A549 (cell line): ENCODE measurements around the gene GRID1. TPM values are rescaled to one million over a fixed set of nuclear protein-coding genes. Genes with fewer than 3 reads are reported as not detected.

Experiments
- ATAC-seq, 2 experiments: fragments of 200-7000 bp in 1 of 2; fragments of >200 bp in 1 of 2; cut with Nextera tagmentation in 1 of 2; cut with Tn5 transposase in 1 of 2; 3 replicates each; pipeline versions ENCODE4 v1.8.0 to v1.9.1; 2018 to 2020; ENCODE audit warnings: mild to moderate bottlenecking in 1 of 2, moderate library complexity in 1 of 2
- CTCF ChIA-PET: fragments of 300-600 bp; sonication (Branson Sonifier 250); formaldehyde crosslinking; extraction: SDS; loops from one replicate; lab custom pipeline; 2021; ENCODE audit warnings: antibody characterized with exemption, inconsistent platforms; lab: Yijun Ruan, JAX
- POLR2A ChIA-PET: fragments of 350-600 bp; formaldehyde crosslinking; extraction: SDS; loops from one replicate; lab custom pipeline; 2021; ENCODE audit warnings: antibody characterized with exemption, inconsistent platforms; lab: Yijun Ruan, JAX
- DNase-seq, 2 experiments: peaks; one replicate each; pipeline versions ENCODE4 v3.0.0 to v3.0.0-alpha.2; 2011 to 2016; ENCODE audit warnings: low read depth in 1 of 2, low spot score in 1 of 2
- FAIRE-seq: peaks from 2 replicates; lab custom pipeline; 2011; peaks lifted over from hg19 to GRCh38; lab: Jason Lieb, UNC
- H3K27ac ChIP-seq, 2 experiments: fragments of >200 bp; sonication (Bioruptor Twin); formaldehyde crosslinking; 3 replicates each; pipeline ENCODE4 v1.5.1; 2016 to 2017
- H3K4me1 ChIP-seq: fragments of >200 bp; sonication (Bioruptor Twin); formaldehyde crosslinking; 3 replicates; pipeline ENCODE4 v1.6.1; 2016
- H3K4me2 ChIP-seq: fragments of >200 bp; sonication (Bioruptor Twin); formaldehyde crosslinking; 3 replicates; pipeline ENCODE4 v1.6.1; 2016
- H3K4me3 ChIP-seq: fragments of >200 bp; sonication (Bioruptor Twin); formaldehyde crosslinking; 3 replicates; pipeline ENCODE4 v1.5.1; 2016
- H3K9me3 ChIP-seq: fragments of >200 bp; sonication (Bioruptor Twin); formaldehyde crosslinking; 3 replicates; pipeline ENCODE4 v1.6.1; 2016
- CBX2 ChIP-seq: fragments of 200-600 bp; sonication (generic); IDR thresholded peaks from 2 replicates; pipeline ENCODE4 v1.6.1; 2016; ENCODE audit warnings: low read depth, mild to moderate bottlenecking, borderline replicate concordance
- CHD4 ChIP-seq: fragments of 200-600 bp; sonication (generic); IDR thresholded peaks from 2 replicates; pipeline ENCODE4 v1.6.1; 2016; ENCODE audit warnings: antibody characterized with exemption, mild to moderate bottlenecking, borderline replicate concordance
- EHF ChIP-seq: fragments of 250-450 bp; sonication (Bioruptor Pico); IDR thresholded peaks from 2 replicates; pipeline ENCODE4 v1.5.0; 2020; ENCODE audit warnings: mild to moderate bottlenecking
- EP300 ChIP-seq, 2 experiments: fragments of >200 bp; sonication (Bioruptor Twin); formaldehyde crosslinking; IDR thresholded peaks; 2 replicates in 1 of 2; 3 replicates in 1 of 2; pipeline ENCODE4 v1.6.1; 2016 to 2017
- ESRRA ChIP-seq: fragments of 150-350 bp; IDR thresholded peaks from 2 replicates; pipeline ENCODE4 v1.6.1; 2014; ENCODE audit warnings: mild to moderate bottlenecking, low read length, borderline replicate concordance
- FOSB ChIP-seq: fragments of 250-450 bp; sonication (Bioruptor Pico); IDR thresholded peaks from 2 replicates; pipeline ENCODE4 v1.5.0; 2020; ENCODE audit warnings: mild to moderate bottlenecking, moderate library complexity
- FOSL2 ChIP-seq, 2 experiments: fragments of 450-650 bp in 1 of 2; fragments of >200 bp in 1 of 2; sonication (Bioruptor Twin) in 1 of 2; formaldehyde crosslinking; IDR thresholded peaks; 2 replicates each; pipeline versions ENCODE4 v1.5.0 to v1.6.1; 2016 to 2020; ENCODE audit warnings: mild to moderate bottlenecking in 1 of 2, moderate library complexity in 1 of 2
- FOXS1 ChIP-seq: fragments of 250-450 bp; sonication (Bioruptor Pico); IDR thresholded peaks from 2 replicates; pipeline ENCODE4 v1.5.0; 2020; ENCODE audit warnings: mild to moderate bottlenecking, moderate library complexity
- GATA3 ChIP-seq: IDR thresholded peaks from 2 replicates; pipeline ENCODE4 v1.6.1; 2012; ENCODE audit warnings: borderline replicate concordance
- HOXB5 ChIP-seq: fragments of 250-450 bp; sonication (Bioruptor Pico); IDR thresholded peaks from 2 replicates; pipeline ENCODE4 v1.5.0; 2020; ENCODE audit warnings: mild to moderate bottlenecking, moderate library complexity
- MAZ ChIP-seq: fragments of 150-350 bp; IDR thresholded peaks from 2 replicates; pipeline ENCODE4 v1.6.1; 2014; ENCODE audit warnings: antibody characterized with exemption, low read depth, low read length, borderline replicate concordance
- MYC ChIP-seq: IDR thresholded peaks from 2 replicates; pipeline ENCODE4 v1.6.1; 2012; ENCODE audit warnings: mild to moderate bottlenecking, inconsistent platforms, low read length, improper control_type of control experiment, borderline replicate concordance
- PHF8 ChIP-seq: fragments of 200-600 bp; sonication (generic); IDR thresholded peaks from 2 replicates; pipeline ENCODE4 v1.6.1; 2016; ENCODE audit warnings: low read depth, mild to moderate bottlenecking, antibody characterized with exemption, moderate library complexity, borderline replicate concordance
- POLR2A ChIP-seq: IDR thresholded peaks from 2 replicates; pipeline ENCODE4 v1.6.1; 2012; ENCODE audit warnings: mild to moderate bottlenecking, low read length
- RAD21 ChIP-seq, 2 experiments: fragments of >200 bp in 1 of 2; sonication (Bioruptor Twin) in 1 of 2; formaldehyde crosslinking in 1 of 2; IDR thresholded peaks in 1 of 2; conservative IDR thresholded peaks in 1 of 2; 2 replicates in 1 of 2; 3 replicates in 1 of 2; pipeline ENCODE4 v1.6.1; 2012 to 2018; ENCODE audit warnings: inconsistent platforms in 1 of 2
- RCOR1 ChIP-seq: fragments of 150-350 bp; IDR thresholded peaks from 2 replicates; pipeline ENCODE4 v1.6.1; 2014; ENCODE audit warnings: antibody characterized with exemption, low read length, low read depth
- SMC3 ChIP-seq: fragments of >200 bp; sonication (Bioruptor Twin); formaldehyde crosslinking; IDR thresholded peaks from 3 replicates; pipeline ENCODE4 v1.6.1; 2018; ENCODE audit warnings: inconsistent platforms
- ZC3H11A ChIP-seq: fragments of 450-650 bp; IDR thresholded peaks from 2 replicates; pipeline ENCODE4 v1.6.1; 2014; ENCODE audit warnings: antibody characterized with exemption, mild to moderate bottlenecking
- ZFP36 ChIP-seq: fragments of 450-650 bp; IDR thresholded peaks from 2 replicates; pipeline ENCODE4 v1.6.1; 2014; ENCODE audit warnings: borderline replicate concordance; ENCODE audit not compliant: partially characterized antibody
- ZSCAN20 ChIP-seq: fragments of 250-450 bp; sonication (Bioruptor Pico); IDR thresholded peaks from 2 replicates; pipeline ENCODE4 v1.8.0; 2022; ENCODE audit warnings: mild to moderate bottlenecking, moderate library complexity
- WGBS: methylation state at CpG from one replicate; pipeline ENCODE4 v1.1.6; 2017; ENCODE audit errors: missing lambda C conversion rate; 5-methylcytosine and 5-hydroxymethylcytosine counted together
- polyA plus RNA-seq, 4 experiments: library from polyadenylated mRNA; depleted of rRNA in 3 of 4; stranded (reverse); fragments of >200 nt; fragmentation: RNase III in 1 of 4; extraction: RNeasy Plus Mini Kit Qiagen cat#74134 plus additional on column Dnase treatment in 1 of 4; gene quantifications; 2 replicates in 3 of 4; 3 replicates in 1 of 4; pipeline ENCODE4 v1.2.3, GENCODE V29; 2011 to 2017
- TF ChIP-seq, protein P1 (sequence below): fragments of 250-450 bp; sonication (Bioruptor Pico); IDR thresholded peaks from 2 replicates; pipeline ENCODE4 v1.5.0; 2021; ENCODE audit warnings: mild to moderate bottlenecking, moderate library complexity, borderline replicate concordance
- TF ChIP-seq, protein P2 (sequence below): fragments of 200-600 bp; sonication (generic); IDR thresholded peaks from 2 replicates; pipeline ENCODE4 v1.6.1; 2016; ENCODE audit warnings: antibody characterized with exemption, mild to moderate bottlenecking, moderate library complexity
- TF ChIP-seq, protein P3 (sequence below): fragments of >200 bp; sonication (Bioruptor Twin); formaldehyde crosslinking; IDR thresholded peaks from 3 replicates; pipeline ENCODE4 v1.5.1; 2016
- TF ChIP-seq, protein P4 (sequence below): fragments of 250-450 bp; sonication (Bioruptor Pico); IDR thresholded peaks from 2 replicates; pipeline ENCODE4 v1.5.0; 2020; ENCODE audit warnings: low read depth, mild to moderate bottlenecking, moderate library complexity
- TF ChIP-seq, protein P5 (sequence below): IDR thresholded peaks from 2 replicates; pipeline ENCODE4 v1.6.1; 2012

GRID1 gene
- polyA plus RNA-seq, 2 of the 4 experiments (the other 2 are of a cell fraction), result 0.14 to 0.30 TPM

DNA sequence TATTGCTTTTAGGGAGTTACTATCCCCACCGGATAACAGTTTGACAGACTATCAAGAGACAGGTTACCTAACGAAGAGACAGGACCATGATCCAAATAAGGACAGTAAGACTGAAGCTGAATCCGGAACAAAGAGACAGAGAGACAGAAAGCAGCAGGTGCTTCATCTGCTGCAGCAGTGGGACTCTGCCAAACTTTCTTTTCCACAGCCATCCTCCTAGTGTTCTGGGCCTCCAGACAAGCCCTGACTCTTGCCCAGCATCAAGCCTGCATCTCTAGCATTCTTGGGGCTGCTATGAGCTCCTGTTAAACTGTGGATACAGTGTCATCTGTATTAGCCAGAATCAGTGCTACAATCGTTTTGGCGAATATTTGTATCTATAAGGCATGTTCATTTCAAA lies 761.7 kb downstream of the GRID1 start:
- Histone ChIP-seq H3K4me3 (no peak overlapping the region), H3K27ac (no peak overlapping the region), H3K4me2 (no peak overlapping the region), H3K9me3 (peaks cover 32% of the 10 kb centered on the region), H3K4me1 (no peaks in the 10 kb centered on the region)
- ATAC-seq, result no peak
- ChIA-PET POLR2A (no interaction called here), CTCF (no interaction called here)
- no peak for TF ChIP-seq RCOR1
- no peak for TF ChIP-seq EHF (CRISPR knock-in tag)
- TF ChIP-seq MAZ, result no peak
- TF ChIP-seq, protein P1, sequence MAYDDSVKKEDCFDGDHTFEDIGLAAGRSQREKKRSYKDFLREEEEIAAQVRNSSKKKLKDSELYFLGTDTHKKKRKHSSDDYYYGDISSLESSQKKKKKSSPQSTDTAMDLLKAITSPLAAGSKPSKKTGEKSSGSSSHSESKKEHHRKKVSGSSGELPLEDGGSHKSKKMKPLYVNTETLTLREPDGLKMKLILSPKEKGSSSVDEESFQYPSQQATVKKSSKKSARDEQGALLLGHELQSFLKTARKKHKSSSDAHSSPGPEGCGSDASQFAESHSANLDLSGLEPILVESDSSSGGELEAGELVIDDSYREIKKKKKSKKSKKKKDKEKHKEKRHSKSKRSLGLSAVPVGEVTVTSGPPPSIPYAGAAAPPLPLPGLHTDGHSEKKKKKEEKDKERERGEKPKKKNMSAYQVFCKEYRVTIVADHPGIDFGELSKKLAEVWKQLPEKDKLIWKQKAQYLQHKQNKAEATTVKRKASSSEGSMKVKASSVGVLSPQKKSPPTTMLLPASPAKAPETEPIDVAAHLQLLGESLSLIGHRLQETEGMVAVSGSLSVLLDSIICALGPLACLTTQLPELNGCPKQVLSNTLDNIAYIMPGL (CRISPR knock-in tag), result no peak
- TF ChIP-seq, protein P2, sequence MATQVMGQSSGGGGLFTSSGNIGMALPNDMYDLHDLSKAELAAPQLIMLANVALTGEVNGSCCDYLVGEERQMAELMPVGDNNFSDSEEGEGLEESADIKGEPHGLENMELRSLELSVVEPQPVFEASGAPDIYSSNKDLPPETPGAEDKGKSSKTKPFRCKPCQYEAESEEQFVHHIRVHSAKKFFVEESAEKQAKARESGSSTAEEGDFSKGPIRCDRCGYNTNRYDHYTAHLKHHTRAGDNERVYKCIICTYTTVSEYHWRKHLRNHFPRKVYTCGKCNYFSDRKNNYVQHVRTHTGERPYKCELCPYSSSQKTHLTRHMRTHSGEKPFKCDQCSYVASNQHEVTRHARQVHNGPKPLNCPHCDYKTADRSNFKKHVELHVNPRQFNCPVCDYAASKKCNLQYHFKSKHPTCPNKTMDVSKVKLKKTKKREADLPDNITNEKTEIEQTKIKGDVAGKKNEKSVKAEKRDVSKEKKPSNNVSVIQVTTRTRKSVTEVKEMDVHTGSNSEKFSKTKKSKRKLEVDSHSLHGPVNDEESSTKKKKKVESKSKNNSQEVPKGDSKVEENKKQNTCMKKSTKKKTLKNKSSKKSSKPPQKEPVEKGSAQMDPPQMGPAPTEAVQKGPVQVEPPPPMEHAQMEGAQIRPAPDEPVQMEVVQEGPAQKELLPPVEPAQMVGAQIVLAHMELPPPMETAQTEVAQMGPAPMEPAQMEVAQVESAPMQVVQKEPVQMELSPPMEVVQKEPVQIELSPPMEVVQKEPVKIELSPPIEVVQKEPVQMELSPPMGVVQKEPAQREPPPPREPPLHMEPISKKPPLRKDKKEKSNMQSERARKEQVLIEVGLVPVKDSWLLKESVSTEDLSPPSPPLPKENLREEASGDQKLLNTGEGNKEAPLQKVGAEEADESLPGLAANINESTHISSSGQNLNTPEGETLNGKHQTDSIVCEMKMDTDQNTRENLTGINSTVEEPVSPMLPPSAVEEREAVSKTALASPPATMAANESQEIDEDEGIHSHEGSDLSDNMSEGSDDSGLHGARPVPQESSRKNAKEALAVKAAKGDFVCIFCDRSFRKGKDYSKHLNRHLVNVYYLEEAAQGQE, result no peak
- no peak for TF ChIP-seq ZFP36
- no peak for TF ChIP-seq POLR2A
- no peak for TF ChIP-seq ZC3H11A
- no peak for TF ChIP-seq FOSL2 (IDR thresholded peaks at IDR 0.05)
- no peak for TF ChIP-seq FOSL2 (CRISPR knock-in tag; IDR thresholded peaks at IDR 0.05)
- TF ChIP-seq, protein P3, sequence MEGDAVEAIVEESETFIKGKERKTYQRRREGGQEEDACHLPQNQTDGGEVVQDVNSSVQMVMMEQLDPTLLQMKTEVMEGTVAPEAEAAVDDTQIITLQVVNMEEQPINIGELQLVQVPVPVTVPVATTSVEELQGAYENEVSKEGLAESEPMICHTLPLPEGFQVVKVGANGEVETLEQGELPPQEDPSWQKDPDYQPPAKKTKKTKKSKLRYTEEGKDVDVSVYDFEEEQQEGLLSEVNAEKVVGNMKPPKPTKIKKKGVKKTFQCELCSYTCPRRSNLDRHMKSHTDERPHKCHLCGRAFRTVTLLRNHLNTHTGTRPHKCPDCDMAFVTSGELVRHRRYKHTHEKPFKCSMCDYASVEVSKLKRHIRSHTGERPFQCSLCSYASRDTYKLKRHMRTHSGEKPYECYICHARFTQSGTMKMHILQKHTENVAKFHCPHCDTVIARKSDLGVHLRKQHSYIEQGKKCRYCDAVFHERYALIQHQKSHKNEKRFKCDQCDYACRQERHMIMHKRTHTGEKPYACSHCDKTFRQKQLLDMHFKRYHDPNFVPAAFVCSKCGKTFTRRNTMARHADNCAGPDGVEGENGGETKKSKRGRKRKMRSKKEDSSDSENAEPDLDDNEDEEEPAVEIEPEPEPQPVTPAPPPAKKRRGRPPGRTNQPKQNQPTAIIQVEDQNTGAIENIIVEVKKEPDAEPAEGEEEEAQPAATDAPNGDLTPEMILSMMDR, result no peak
- no peak for TF ChIP-seq CHD4
- TF ChIP-seq ESRRA, result no peak
- TF ChIP-seq SMC3, result no peak
- TF ChIP-seq PHF8, result no peak
- no peak for TF ChIP-seq CBX2
- TF ChIP-seq, protein P4, sequence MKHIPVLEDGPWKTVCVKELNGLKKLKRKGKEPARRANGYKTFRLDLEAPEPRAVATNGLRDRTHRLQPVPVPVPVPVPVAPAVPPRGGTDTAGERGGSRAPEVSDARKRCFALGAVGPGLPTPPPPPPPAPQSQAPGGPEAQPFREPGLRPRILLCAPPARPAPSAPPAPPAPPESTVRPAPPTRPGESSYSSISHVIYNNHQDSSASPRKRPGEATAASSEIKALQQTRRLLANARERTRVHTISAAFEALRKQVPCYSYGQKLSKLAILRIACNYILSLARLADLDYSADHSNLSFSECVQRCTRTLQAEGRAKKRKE (CRISPR knock-in tag), result no peak
- no peak for TF ChIP-seq EP300 (IDR thresholded peaks at IDR 0.05)
- TF ChIP-seq FOSB (CRISPR knock-in tag), result no peak
- TF ChIP-seq ZSCAN20, result no peak
- no peak for FAIRE-seq
- 74% methylated on average over 5 of the region's 5 CpGs for WGBS
- no peak for DNase-seq

DNA sequence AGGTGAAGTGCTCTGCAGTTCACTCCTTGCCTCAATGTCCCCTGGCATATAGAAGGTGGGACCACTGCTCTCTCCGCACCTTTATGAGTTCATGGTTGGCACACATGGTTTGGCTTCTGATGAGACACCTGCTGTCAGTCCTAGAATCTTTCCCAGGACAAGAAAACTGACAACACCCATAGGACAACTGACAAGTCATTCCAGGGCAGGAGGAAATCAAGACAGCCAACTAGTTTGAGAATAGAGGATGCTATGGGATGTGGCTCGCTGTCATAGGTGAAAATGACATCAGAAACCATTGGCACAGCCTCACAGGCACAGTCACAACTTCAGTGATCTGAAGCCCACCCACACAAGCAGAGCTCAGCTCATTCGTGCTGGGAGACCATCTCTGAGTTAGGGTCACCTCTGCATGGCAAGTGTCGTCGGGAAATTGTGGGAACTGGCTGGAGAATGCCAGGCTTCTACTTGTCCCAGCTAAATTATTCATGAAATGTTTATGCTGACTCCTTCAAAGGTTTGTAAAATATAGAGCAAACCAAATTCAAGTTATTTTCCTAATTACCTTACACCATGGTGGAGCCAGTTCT lies 762.4 kb downstream of the GRID1 start:
- ChIA-PET POLR2A (no interaction called here), CTCF (no interaction called here)
- DNase-seq (no peak), FAIRE-seq (no peak), ATAC-seq (no peak)
- WGBS, result 41% methylated on average over 5 of the region's 5 CpGs
- Histone ChIP-seq H3K4me2 (no peak overlapping the region), H3K4me3 (no peak overlapping the region), H3K27ac (no peak overlapping the region), H3K4me1 (no peaks in the 10 kb centered on the region), H3K9me3 (peaks cover 29% of the 10 kb centered on the region)
- TF ChIP-seq FOXS1 (no peak), CBX2 (no peak), GATA3 (no peak), HOXB5 (CRISPR knock-in tag) (no peak), CHD4 (no peak), RAD21 (conservative IDR thresholded peaks at IDR 0.05 in 1 of 2, IDR thresholded peaks at IDR 0.05 in 1 of 2) (no peak), MYC (no peak), EP300 (IDR thresholded peaks at IDR 0.05) (no peak)
- TF ChIP-seq, protein P5, sequence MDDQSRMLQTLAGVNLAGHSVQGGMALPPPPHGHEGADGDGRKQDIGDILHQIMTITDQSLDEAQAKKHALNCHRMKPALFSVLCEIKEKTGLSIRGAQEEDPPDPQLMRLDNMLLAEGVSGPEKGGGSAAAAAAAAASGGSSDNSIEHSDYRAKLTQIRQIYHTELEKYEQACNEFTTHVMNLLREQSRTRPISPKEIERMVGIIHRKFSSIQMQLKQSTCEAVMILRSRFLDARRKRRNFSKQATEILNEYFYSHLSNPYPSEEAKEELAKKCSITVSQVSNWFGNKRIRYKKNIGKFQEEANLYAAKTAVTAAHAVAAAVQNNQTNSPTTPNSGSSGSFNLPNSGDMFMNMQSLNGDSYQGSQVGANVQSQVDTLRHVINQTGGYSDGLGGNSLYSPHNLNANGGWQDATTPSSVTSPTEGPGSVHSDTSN, result no peak
